Measurements from ENCODE around the gene CAMTA1. TPM values are rescaled to one million over a fixed set of nuclear protein-coding genes. Genes with fewer than 3 reads are reported as not detected.

CAMTA1 gene
- total RNA-seq, 1 donor from 2014 or later = 109 TPM

DNA sequence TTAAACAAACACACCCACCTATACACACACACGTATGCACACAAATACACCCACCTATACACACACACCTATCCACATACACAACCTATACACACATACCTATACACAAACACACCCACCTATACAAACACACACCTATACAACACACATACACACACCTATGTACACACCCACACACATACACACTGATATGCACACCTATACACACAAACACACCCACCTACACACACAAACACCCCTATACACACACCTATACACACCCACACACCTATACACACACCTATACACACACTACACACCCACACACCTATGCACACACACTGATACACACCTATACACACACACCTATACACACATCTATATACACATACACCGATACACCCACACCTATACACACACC lies 870.1 kb downstream of the CAMTA1 start:
- peaks cover 7% of the 10 kb centered on the region for H3K27me3 Mint-ChIP-seq (ENCODE audit: low read depth)

DNA sequence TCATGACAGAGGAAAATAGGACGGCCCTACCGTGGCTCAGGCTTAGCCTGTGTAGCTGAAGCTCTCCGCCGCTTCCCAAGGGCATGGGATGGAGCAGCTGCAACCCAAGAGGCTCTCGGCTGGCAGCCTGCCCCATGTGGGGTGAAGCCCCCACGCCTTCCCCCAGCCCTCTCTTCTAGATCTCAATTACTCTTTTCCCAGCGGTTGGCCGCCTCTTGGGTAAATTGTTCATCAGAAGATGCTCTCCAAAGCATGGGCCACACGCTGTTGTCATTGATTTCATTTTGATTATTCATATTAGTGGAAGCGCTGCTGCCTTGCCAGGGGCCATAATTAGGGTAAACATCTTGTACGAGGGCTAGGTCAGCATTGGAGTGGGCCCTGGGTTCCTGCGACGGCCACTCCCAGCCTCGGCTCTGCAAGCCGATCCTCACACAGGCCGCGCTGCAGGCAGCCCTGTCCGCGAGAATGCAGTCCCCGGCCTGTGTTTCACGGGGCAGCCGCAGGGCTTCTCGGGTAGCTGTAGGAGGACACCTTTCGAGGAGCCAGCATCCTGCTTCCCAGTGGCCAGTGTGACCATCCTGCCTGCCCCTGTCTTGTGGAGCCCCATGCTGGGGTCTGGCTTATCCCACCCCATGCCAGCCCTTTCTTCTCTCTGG lies 871.4 kb downstream of the CAMTA1 start:
- DNase-seq (ENCODE audit: low read depth, low spot score) = no peak
- Mint-ChIP-seq H3K9me3 (peaks cover 5% of the 10 kb centered on the region), H3K4me3 (no peak overlapping the region), H3K36me3 (ENCODE audit: low read depth) (no peaks in the 10 kb centered on the region), H3K27me3 (ENCODE audit: low read depth) (no peaks in the 10 kb centered on the region), H3K4me1 (no peaks in the 10 kb centered on the region), H3K27ac (ENCODE audit: unreplicated experiment) (no peak overlapping the region)
- TF ChIP-seq, protein P1, sequence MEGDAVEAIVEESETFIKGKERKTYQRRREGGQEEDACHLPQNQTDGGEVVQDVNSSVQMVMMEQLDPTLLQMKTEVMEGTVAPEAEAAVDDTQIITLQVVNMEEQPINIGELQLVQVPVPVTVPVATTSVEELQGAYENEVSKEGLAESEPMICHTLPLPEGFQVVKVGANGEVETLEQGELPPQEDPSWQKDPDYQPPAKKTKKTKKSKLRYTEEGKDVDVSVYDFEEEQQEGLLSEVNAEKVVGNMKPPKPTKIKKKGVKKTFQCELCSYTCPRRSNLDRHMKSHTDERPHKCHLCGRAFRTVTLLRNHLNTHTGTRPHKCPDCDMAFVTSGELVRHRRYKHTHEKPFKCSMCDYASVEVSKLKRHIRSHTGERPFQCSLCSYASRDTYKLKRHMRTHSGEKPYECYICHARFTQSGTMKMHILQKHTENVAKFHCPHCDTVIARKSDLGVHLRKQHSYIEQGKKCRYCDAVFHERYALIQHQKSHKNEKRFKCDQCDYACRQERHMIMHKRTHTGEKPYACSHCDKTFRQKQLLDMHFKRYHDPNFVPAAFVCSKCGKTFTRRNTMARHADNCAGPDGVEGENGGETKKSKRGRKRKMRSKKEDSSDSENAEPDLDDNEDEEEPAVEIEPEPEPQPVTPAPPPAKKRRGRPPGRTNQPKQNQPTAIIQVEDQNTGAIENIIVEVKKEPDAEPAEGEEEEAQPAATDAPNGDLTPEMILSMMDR (conservative IDR thresholded peaks at IDR 0.05) = no peak

More for the DNA sequence above, 870.1 kb downstream of the CAMTA1 start:
- Mint-ChIP-seq H3K36me3 (ENCODE audit: low read depth) (no peaks in the 10 kb centered on the region), H3K9me3 (peaks cover 5% of the 10 kb centered on the region), H3K4me1 (peaks cover 7% of the 10 kb centered on the region), H3K27ac (ENCODE audit: unreplicated experiment) (no peak overlapping the region), H3K4me3 (no peak overlapping the region)
- DNase-seq (ENCODE audit: low read depth, low spot score) = no peak
- TF ChIP-seq, protein P1 (conservative IDR thresholded peaks at IDR 0.05) = no peak

DNA sequence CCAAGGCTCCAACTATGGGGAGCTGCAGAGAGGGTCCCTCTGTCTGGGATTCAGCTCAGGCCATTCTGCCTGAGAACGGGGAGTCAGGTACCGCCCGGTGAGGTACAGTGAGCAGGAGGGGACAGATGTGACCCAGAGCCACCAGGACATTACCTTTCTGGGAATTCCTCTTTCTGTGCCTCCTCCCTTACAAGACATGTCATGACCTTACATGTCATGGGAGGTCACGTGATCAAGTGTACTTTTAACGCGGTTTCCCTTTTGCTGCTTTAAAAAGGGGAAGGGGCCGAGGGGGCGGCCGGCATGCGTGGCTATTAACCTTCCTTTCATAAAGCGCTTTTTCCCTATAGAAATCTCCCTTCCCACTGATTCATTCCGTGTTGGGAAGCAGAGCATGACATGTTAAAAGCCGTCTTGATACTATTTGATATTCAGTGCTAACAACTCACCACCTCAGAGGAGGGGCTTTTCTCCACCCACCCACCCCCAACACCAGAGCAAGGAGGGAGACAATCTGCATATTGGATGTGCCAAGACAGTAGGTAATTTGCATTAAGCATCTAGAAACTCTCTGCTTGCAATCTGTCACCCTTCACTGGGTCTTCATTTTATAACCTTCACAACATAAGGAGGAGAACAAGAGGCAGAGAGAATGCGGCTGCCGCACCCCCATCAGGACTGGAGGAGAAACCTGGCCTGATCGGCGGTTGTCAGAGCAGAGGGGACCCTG lies 872.2 kb downstream of the CAMTA1 start:
- DNase-seq (ENCODE audit: low read depth, low spot score) = no peak
- H3K4me3 Mint-ChIP-seq = no peak overlapping the region
- TF ChIP-seq, protein P1 (conservative IDR thresholded peaks at IDR 0.05) = no peak
- no peaks in the 10 kb centered on the region for H3K4me1 Mint-ChIP-seq
- peaks cover 5% of the 10 kb centered on the region for H3K9me3 Mint-ChIP-seq
- H3K27ac Mint-ChIP-seq (ENCODE audit: unreplicated experiment) = no peak overlapping the region
- no peaks in the 10 kb centered on the region for H3K27me3 Mint-ChIP-seq (ENCODE audit: low read depth)
- H3K36me3 Mint-ChIP-seq (ENCODE audit: low read depth) = no peaks in the 10 kb centered on the region

DNA sequence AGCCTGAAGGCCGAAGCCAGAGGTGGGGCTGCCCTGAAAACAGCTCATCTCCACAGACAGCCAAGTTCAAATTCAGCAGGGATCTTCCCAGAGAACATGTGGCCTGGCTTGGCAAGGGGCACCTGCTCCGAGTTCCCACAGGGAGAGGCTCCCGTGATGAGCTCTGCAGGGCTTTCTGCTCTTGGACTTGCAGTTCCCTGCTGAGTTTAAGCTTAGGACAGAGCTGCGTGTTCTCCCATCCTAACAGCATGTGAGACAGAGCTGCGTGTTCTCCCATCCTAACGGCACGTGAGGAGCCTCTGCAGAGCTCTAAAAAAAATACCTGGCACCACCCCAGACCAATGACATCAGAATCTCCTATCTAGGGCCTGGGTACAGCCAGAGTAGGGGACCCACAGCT lies 872.8 kb downstream of the CAMTA1 start:
- no peaks in the 10 kb centered on the region for H3K27me3 Mint-ChIP-seq (ENCODE audit: low read depth)
- no peak overlapping the region for H3K27ac Mint-ChIP-seq (ENCODE audit: unreplicated experiment)
- H3K36me3 Mint-ChIP-seq (ENCODE audit: low read depth) = no peaks in the 10 kb centered on the region

DNA sequence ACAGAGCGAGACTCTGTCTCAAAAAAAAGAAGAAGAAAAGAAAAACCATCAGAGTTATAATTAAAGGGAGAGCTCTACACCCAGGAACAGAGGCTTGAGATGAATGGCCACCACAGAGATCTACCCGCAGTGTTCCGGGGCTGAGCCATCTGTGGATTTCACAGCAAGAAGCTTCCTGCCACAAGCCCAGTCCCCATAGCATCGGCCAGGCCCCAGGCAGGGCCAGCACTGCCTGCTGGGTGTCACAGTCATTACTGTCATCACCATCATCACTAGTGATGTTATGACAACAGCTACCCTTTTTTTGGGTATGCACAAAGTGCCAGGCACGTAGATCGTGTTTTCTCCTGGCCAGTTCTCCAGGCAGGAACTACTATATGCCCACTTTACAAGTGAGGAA lies 874.3 kb downstream of the CAMTA1 start:
- no peaks in the 10 kb centered on the region for H3K4me1 Mint-ChIP-seq
- no peak overlapping the region for H3K4me3 Mint-ChIP-seq
- TF ChIP-seq, protein P1 (conservative IDR thresholded peaks at IDR 0.05) = no peak
- H3K36me3 Mint-ChIP-seq (ENCODE audit: low read depth) = no peaks in the 10 kb centered on the region
- DNase-seq (ENCODE audit: low read depth, low spot score) = no peak
- no peak overlapping the region for H3K27ac Mint-ChIP-seq (ENCODE audit: unreplicated experiment)
- H3K27me3 Mint-ChIP-seq (ENCODE audit: low read depth) = no peaks in the 10 kb centered on the region
- H3K9me3 Mint-ChIP-seq = peaks cover 5% of the 10 kb centered on the region

More for the DNA sequence above, 872.8 kb downstream of the CAMTA1 start:
- TF ChIP-seq, protein P1 (conservative IDR thresholded peaks at IDR 0.05) = no peak
- Mint-ChIP-seq H3K9me3 (peaks cover 5% of the 10 kb centered on the region), H3K4me3 (no peak overlapping the region), H3K4me1 (no peaks in the 10 kb centered on the region)
- no peak for DNase-seq (ENCODE audit: low read depth, low spot score)

All from neural crest cell (in vitro differentiated cells).